ENCODE data around the gene NTN5. TPM values are rescaled to one million over a fixed set of nuclear protein-coding genes. Genes with fewer than 3 reads are reported as not detected.

The NTN5 gene
- total and polyA plus RNA-seq, 2 of the 4 experiments (the other 2 are of a cell fraction), result 0.19 TPM; not detected in 1

GRCh38 chr19:48616491-48617056 is 56.2 kb downstream of the NTN5 start (continued):
- TF ChIP-seq CTCF (conservative IDR thresholded peaks at IDR 0.05; ENCODE audit: low read depth, low read length) (no peak), RCOR1 (IDR thresholded peaks at IDR 0.05; ENCODE audit: insufficient replicate concordance, low read length) (no peak)

- Histone ChIP-seq H4K20me1 (ENCODE audit: insufficient read depth, low read length) (peaks cover 53% of the 10 kb centered on the region), H2BK15ac (ENCODE audit: low read depth, low read length) (no peak overlapping the region), H3K18ac (ENCODE audit: low read depth, low read length) (no peak overlapping the region), H2BK5ac (ENCODE audit: low read depth, low read length, poor library complexity, severe bottlenecking) (no peak overlapping the region), H3K4me3 (ENCODE audit: insufficient read depth, low read depth, low read length) (no peak overlapping the region), H3K27ac (ENCODE audit: insufficient read depth, low read length) (no peak overlapping the region), H3K9me1 (ENCODE audit: insufficient read depth, low read length) (peaks cover 4% of the 10 kb centered on the region), H2BK20ac (ENCODE audit: low read depth, low read length) (no peak overlapping the region), H2AK5ac (ENCODE audit: low read depth, low read length) (no peak overlapping the region), H3K9ac (ENCODE audit: low read depth, low read length) (no peak overlapping the region), H3K4me2 (ENCODE audit: low read depth, low read length) (no peak overlapping the region), H2AK9ac (replicated peaks; ENCODE audit: low read depth, low read length, poor library complexity) (no peak overlapping the region), H3K56ac (ENCODE audit: extremely low read depth, insufficient read depth, low read length) (no peak overlapping the region), H3K4ac (ENCODE audit: low read depth, low read length) (no peak overlapping the region), H3K14ac (replicated peaks; ENCODE audit: low read depth, low read length) (no peak overlapping the region), H3K36me3 (ENCODE audit: control insufficient read depth, insufficient read depth, low read length) (peaks cover 28% of the 10 kb centered on the region), H3K4me1 (ENCODE audit: control insufficient read depth, insufficient read depth, low read length) (peaks cover 8% of the 10 kb centered on the region), H4K8ac (ENCODE audit: low read depth in 2 of 2, low read length in 2 of 2) (no peak overlapping the region), H3K23ac (ENCODE audit: low read depth, low read length) (no peak overlapping the region), H2BK120ac (ENCODE audit: low read depth, low read length) (no peak overlapping the region), H3K27me3 (ENCODE audit: control insufficient read depth, insufficient read depth, low read length) (no peaks in the 10 kb centered on the region), H4K5ac (ENCODE audit: low read depth, low read length) (no peak overlapping the region), H4K91ac (ENCODE audit: insufficient read depth, low read depth, low read length) (no peak overlapping the region), H3K79me1 (ENCODE audit: low read depth in 1 of 2, low read length in 2 of 2) (peaks cover 16 to 47% of the 10 kb centered on the region in 2 experiments; a peak in 3 of 4 replicates), H2AFZ (replicated peaks; ENCODE audit: low read length, poor library complexity) (no peak overlapping the region), H3K9me3 (ENCODE audit: control insufficient read depth, insufficient read depth, low read length) (no peaks in the 10 kb centered on the region)
- intact Hi-C loops (cut with micrococcal nuclease) (no loop called here), dilution Hi-C loops (cut with HindIII; ENCODE audit: low sequenced_read_pairs, unreplicated experiment) (no loop called here), in situ Hi-C loops (cut with MboI; ENCODE audit: low sequenced_read_pairs) (no loop called here)
- ChIA-PET CTCF (no interaction called here), POLR2A (ENCODE audit: unreplicated experiment) (no interaction called here)
- WGBS, 2 experiments (ENCODE audit: extremely low coverage in 2 of 2, insufficient read length in 1 of 2), result 93% methylated on average over 10 of the region's 16 CpGs; no CpG with 5 or more reads in 1 of the 2 experiments
- BruUV-seq (replicated peaks), result no TSS peak
- ATAC-seq (ENCODE audit: low read depth) (no peak), DNase-seq (no peak)
- no peak for TF ChIP-seq RFX5 (IDR thresholded peaks at IDR 0.05; ENCODE audit: low read depth, low read length)
- no peak for TF ChIP-seq NFE2L2 (IDR thresholded peaks at IDR 0.05; ENCODE audit: low read depth, low read length)
- TF ChIP-seq POLR2A (IDR thresholded peaks at IDR 0.05; ENCODE audit: low read depth, low read length), result no peak
- TF ChIP-seq ELK1 (IDR thresholded peaks at IDR 0.05; ENCODE audit: borderline replicate concordance, low read depth, low read length), result no peak
- TF ChIP-seq USF2 (IDR thresholded peaks at IDR 0.05; ENCODE audit: low read depth, low read length), result no peak
- TF ChIP-seq CTCF (conservative IDR thresholded peaks at IDR 0.05; ENCODE audit: low read depth, low read length), result no peak
- TF ChIP-seq SMC3 (IDR thresholded peaks at IDR 0.05; ENCODE audit: low read depth, low read length), result no peak
- TF ChIP-seq MAZ (IDR thresholded peaks at IDR 0.05; ENCODE audit: borderline replicate concordance, low read depth, low read length), result no peak
- no peak for TF ChIP-seq RAD21 (IDR thresholded peaks at IDR 0.05; ENCODE audit: low read length)
These were observed 56.8 kb downstream of the NTN5 start for GRCh38 chr19:48616041-48616436.

Measured in IMR-90 (cell line).